Measurements from ENCODE around the gene SLC25A52.

- TF ChIP-seq CTCF (IDR thresholded peaks at IDR 0.05; ENCODE audit: insufficient read depth, low read depth, low read length) (no peak), EZH2 (IDR thresholded peaks at IDR 0.05; ENCODE audit: insufficient read depth, low read length) (no peak)
These were observed at the start of gene SLC25A52 for GRCh38 chr18:31760695-31761094.
